NCI-H526 treated with DMSO at 0.1 percent for 48 hours (cell line): ENCODE data around the gene LMBR1.
A peak's percentile ranks its signal among the peaks of the same experiment; 100 is the strongest.
"Not testable (repeated sequence)": the region's sequence is repeated elsewhere in the genome, so short reads cannot be mapped to it uniquely, and the experiment has no call there.

Experiments used
- DNase-seq: peaks from one replicate; lab custom pipeline; 2025; lab: John Stamatoyannopoulos, UW

LMBR1 gene, protein sequence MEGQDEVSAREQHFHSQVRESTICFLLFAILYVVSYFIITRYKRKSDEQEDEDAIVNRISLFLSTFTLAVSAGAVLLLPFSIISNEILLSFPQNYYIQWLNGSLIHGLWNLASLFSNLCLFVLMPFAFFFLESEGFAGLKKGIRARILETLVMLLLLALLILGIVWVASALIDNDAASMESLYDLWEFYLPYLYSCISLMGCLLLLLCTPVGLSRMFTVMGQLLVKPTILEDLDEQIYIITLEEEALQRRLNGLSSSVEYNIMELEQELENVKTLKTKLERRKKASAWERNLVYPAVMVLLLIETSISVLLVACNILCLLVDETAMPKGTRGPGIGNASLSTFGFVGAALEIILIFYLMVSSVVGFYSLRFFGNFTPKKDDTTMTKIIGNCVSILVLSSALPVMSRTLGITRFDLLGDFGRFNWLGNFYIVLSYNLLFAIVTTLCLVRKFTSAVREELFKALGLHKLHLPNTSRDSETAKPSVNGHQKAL

DNA sequence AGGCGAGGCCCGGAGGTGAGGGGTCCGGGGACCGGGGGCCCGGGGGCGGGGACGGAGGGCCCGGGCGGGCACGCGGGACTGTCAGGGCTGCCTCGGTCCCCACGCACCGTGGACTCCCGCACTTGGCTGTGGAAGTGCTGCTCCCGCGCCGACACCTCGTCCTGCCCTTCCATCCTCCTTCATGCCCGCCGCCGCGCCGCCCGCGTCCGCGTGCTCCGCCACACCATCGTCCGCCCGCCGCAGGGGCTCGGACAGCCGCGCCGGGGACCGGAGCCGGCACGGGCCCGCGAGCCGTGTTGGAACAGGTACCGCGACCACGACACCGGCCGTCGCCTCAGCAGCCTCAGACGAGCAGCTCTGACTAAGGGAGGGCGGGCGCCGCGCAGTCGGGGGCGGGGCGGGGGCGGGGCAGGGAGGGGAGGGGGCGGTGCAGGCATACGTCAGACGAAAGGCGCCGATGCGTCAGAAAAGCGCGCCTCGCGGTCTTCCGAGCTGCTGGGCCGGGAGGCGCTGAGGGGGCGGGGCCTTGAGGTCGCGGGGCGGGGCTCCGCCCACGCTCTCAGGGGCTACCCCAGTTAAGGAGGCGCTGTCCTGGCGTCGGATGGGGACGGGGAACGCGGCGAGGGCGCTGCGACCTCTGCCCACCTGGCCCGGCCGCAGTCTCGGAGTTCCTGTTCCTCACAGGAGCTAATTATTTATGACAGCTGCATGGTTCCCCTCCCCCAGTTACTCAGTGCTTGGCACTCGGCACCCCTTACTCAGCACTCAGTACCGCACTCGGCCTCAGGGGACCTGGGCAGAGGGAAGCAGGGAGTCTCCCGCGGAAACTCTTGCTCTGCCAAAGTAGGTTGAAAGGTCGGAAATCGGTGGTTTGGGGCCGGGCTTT is at the start of gene LMBR1:
LMBR1 (minus strand) TSS at position 363 of the 886 bp plus-strand sequence; CDS start at position 173, 190 bp downstream.
- DNase-seq = peak; percentile 89

DNA sequence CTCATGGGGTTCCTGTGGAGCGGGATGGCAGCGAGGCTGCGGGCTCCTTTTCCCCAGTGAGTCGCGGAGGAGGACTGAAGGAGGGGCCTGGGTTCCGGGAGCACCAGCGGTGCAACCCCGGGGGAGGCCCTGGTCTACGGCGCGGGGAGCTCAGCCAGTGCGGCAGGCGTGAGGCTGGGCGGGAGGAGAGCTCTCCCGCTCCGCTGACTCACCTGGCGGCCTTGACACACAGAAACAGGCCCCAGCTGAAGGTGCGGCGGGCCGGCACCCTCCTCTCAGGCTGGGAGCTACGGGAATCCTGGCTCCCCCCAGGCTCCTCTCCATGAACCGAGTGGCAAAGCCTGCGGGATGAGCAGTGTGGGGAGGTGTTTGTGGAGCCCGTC is 49.7 kb upstream of the LMBR1 start:
- DNase-seq = no peak

DNA sequence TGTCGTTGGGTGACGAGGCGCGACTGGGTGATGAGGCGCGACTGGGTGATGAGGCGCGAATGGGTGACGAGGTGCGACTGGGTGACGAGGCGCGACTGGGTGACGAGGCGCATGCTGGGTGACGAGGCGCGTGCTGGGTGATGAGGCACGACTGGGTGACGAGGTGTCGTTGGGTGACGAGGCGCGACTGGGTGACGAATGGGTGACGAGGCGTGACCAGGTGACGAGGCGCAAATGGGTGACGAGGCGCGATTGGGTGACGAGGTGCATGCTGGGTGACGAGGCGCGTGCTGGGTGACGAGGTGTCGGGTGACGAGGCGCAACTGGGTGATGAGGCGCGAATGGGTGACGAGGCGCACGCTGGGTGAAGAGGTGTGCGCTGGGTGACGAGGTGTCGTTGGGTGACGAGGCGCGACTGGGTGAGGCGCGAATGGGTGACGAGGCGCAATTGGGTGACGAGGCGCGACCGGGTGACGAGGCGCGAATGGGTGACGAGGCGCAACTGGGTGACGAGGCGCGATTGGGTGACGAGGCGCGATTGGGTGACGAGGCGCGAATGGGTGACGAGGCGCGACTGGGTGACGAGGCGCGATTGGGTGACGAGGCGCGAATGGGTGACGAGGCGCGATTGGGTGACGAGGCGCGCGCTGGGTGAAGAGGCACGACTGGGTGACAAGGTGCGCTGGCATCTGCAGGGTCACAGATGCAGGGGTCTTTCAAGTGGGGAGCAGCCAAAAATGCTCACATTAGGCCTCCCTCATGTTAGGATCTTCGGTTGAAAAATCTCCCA is 48.6 kb upstream of the LMBR1 start:
- no peak for DNase-seq

DNA sequence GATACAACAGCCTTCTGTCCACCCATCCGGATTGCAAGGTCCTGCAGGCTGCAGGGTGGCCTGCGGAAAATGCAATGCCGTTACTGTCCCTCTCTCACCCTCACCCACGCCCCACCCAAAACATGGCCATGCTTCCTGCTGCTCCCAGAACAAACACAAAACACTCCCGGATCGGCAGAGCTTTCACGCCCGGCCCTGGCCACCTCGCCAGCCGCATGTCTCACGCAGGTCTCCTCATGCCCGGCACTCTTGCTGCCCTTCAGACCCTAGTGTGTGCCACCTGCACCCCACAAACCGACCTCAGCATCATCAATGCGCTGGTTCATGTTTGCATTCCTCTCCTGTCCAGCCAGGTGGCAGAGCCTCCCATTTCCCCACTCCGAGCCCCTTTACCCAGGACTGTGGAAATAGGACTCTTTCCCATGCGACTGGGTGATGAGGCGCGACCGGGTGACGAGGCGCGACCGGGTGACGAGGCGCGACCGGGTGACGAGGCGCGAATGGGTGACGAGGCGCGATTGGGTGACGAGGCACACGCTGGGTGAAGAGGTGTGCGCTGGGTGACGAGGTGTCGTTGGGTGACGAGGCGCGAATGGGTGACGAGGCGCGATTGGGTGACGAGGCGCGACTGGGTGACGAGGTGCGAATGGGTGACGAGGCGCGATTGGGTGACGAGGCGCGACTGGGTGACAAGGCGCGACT is 47.6 kb upstream of the LMBR1 start:
- no peak for DNase-seq

DNA sequence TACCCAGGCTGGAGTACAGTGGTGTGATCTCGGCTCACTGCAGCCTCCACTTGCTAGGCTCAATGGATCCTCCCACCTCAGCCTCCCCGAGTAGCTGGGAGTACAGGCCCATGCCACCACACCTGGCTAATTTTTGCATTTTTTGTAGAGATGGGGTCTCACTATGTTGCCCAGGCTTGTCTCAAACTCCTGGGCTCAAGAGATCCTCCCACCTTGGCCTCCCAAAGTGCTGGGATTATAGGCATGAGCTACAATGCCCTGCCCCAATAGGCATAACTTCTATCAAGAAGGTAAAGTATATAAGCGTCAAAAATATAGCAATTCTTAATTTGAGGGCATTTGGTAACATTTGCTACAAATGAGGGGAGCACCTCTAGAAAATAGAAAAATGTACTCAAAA is 43.8 kb upstream of the LMBR1 start:
- DNase-seq = not testable (repeated sequence)

DNA sequence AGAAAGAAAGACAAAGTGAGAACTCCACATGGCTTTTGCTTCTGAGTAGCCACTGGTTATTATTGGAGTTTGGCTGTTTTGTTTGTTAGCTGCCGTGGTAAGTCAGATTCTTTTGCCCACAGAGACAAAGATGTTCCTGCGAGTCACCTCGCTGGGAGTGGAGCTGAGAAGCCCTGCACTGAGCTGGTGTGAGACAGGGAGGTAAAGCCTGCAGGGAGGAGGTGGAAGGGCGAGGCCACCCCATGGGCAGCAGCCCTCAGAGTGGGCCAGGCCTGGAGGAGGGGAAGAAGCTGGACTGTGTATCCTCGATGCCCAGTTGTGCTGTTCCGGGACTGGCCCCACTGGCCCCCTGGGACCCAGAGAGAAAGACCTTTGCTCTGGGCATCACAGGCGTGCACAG is 42.3 kb upstream of the LMBR1 start:
- no peak for DNase-seq

DNA sequence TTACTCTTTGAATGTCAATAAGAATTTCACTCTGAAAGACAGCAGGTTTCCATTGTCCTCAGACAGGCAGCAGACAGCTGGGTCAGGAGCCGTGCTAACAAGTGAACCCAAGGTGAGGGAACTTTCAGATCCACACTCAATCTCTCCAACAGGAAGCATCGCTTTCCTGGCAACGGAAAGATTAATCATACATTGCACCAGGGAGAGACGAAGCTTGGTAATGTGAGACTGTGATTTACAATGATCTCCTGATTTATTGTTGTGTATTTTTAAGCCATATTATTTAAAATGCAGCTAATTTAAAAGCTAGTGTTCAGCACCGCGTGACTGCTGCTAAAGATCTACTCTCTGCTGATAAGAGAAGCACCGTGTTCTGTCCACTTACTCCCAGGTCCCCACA is 39.0 kb upstream of the LMBR1 start:
- no peak for DNase-seq

DNA sequence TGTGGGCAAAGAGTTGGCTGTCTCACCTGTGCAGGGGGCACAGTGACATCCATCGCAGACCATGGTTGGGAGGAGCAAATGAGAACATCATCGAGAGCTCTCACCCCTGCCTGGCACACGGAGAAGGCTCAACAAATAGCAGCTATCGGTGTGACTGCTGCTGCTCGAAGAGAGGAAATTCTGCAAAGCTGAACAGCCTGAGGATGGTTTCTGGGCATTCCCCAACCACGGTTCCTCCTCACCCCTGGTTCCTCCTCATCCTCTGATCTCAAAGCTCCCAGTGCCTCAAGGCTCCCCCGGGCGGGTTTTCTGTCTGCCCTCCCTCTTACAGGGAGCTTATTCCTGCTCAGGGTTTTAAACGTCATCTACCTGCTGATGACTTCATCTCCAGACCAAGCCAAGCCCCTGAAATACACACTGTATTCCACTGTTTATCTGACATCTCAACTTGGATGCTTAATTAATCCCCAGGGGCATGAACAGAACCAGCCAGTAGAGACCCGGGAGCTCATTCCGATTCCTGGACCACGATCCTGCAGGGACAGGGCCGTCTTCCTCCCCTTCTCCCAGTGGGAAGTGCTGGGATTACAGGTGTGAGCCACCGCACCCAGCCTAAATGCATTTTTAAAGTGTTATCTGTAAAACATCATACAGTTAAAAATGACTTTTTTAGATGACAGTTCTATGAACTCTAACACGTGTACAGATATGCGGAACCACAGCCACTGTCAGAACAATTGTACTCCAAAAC is 37.0 kb upstream of the LMBR1 start:
- DNase-seq = no peak

DNA sequence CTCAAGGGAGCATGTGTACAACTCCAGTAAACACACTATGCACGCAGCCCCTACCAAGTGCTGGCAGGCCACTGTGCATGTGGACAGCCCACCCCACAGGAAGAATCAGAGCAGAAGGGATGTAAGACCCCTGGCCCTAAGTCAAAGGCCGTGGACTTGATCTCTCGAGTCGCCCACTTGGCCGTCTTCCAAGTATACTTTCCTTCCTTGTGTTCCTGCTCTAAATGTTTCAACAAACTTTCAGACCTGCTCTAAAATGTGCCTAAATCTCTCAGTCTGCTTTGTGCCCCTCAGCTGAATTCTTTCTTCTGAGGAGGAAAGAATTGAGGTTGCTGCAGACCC is 35.4 kb upstream of the LMBR1 start:
- DNase-seq = no peak

DNA sequence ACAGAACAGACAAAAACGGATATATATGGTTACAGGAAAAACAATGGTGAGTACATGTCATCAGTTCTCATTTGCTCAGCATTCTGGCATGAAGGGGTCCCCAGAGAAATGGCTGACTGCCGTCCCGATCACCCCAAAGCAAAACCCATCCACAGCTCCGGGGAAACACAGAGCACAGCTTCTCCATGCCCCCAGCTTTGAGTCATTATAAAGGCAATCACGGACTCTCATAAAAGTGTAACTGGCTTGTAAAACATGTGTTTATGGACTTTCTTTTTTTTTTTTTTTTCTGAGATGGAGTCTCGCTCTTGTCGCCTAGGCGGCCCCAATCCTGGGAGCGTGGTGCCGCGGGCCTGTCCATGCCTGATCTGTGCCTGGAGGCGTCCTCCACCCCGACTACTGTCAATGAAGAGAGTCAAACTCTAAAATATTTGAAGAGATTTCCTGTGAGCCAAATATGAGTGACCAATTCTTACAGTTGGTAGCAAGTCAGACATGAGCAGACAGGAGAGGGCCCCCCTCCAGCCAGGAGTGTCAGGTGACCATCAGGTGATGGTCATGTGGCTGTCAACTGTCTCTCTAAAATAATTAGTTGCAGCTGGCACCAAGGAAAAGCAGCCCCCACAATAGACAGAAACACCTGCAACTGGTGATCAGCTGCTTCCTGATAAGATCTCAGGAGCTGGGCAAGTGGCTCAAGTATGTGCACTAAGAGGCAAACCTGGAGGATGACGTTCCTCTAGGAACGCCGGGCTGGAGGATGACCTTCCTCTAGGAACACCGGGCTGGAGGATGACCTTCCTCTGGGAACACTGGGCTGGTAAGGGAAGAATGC is 34.8 kb upstream of the LMBR1 start:
- no peak for DNase-seq

DNA sequence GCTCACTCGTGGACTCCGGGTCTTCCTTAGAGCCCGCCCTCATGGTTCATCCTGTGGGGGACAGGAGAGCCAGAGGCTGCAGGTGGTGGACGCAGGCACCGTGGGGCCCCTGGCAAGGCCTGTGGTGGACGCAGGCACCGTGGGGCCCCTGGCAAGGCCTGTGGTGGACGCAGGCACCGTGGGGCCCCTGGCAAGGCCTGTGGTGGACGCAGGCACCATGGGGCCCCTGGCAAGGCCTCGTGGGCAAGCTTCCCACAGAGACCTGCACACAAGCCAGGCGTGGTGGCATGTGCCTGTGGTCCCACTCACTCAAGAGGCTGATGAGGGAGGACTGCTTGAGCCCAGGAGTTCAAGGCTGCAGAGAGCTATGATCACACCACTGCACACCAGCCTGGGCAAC is 32.8 kb upstream of the LMBR1 start:
- not testable (repeated sequence) for DNase-seq

DNA sequence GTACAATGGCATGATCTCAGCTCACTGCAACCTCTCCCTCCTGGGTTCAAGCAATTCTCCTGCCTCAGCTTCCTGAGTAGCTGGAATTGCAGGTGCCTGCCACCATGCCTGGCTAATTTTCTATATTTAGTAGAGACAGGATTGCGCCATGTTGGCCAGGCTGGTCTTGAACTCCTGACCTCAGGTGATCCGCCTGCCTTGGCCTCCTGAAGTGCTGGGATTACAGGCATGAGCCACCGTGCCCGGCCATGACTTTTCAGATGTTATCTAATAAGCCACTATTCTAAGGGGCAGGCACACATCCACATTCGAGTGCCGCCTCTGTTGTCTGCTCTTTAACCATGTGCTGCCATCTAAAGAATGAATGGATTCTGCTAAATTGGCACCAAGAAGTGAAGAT is 29.3 kb upstream of the LMBR1 start:
- not testable (repeated sequence) for DNase-seq

DNA sequence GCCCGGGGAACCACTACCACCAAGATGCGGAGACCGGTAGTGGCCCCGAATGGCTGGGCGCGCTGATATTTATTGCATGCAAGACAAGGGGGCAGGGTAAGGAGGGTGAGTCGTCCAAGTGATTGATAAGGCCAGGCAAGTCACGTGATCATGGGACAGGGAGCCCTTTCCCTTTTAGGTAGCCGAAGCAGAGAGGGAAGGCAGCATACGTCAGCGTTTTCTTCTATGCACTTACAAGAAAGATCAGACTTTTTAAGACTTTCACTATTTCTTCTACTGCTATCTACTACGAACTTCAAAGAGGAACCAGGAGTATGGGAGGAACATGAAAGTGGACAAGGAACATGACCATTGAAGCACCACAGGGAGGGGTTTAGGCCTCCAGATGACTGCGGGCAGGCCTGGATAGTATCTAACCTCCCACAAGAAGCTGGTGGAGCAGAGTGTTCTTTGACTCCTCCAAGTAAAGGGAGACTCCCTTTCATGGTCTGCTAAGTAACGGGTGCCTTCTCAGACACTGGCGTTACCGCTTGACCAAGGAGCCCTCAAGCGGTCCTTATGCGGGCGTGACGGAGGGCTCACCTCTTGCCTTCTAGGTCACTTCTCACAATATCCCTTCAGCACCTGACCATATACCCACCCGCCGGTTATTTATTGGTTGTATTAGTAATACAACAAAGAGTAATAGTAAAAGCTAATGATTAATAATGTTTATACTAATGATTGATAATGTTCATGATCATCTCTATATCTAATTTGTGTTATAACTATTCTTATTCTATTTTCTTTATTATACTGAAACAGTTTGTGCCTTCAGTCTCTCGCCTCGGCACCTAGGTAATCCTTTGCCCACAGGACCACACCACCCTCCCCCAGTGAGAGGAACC is 27.7 kb upstream of the LMBR1 start:
- DNase-seq = not testable (repeated sequence)

DNA sequence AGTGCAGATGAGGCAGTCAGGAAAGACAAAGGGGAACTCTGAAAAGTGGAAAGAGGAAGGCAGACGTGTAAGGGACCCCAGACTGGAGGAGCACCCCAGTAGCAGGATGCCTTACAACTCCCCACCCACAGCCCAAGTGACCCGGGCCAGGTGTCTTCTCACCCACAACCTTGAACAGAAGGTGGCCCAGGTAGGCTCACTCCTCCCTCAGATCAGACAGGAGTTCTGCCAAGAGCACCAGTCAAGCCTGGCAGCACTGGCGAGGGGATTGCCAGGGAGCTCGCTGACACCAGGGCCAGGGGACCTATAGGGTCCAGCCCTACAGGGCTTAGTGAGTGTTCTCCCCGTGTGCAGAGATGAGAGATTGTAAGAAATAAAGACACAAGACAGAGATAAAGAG is 27.1 kb upstream of the LMBR1 start:
- DNase-seq = no peak

DNA sequence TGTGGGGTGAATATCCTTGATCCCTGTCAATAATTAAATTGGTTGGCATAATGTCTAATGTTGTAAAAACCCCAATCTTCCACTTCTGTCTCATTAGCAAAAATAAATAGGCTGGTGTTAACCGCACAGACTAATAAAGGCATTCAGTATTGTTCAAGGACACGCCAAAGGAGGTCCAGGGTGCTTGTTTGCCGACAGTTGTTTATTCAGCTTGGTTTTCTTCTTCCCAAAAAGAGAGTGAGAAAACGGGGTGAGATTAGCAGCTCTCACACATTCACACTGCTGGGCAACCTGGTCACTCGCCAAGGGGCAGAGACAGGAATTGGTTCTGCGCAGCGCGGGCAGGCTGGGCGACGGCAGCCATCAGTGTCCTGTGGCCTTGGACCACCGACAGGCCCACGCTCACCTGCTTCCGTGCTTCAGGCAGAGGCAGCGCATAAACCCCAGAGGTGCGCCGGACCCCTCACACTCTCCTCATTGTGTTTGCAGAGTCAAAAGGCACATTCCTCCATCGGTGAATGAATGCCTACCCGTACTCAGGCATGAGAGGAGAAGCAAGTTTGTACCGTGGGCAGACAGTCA is 26.2 kb upstream of the LMBR1 start:
- no peak for DNase-seq

DNA sequence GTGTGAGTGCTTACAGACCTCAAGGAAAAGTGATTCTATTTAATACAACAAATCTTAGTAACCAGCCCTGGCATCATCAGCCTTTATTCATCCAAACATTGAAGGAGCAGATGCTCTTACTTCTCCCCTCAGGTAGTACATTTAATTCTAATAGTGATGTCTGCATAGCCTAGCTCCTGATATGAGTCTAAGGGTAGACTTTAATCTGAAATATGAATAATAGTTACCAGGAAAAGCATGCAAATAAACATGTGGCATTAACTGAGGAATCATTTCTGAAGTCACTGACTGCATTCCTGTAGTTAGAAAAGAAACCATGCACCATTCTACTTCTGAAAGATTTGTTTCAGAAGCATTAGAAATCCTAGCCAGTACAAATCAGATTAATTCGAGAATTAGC is 25.7 kb upstream of the LMBR1 start:
- no peak for DNase-seq

DNA sequence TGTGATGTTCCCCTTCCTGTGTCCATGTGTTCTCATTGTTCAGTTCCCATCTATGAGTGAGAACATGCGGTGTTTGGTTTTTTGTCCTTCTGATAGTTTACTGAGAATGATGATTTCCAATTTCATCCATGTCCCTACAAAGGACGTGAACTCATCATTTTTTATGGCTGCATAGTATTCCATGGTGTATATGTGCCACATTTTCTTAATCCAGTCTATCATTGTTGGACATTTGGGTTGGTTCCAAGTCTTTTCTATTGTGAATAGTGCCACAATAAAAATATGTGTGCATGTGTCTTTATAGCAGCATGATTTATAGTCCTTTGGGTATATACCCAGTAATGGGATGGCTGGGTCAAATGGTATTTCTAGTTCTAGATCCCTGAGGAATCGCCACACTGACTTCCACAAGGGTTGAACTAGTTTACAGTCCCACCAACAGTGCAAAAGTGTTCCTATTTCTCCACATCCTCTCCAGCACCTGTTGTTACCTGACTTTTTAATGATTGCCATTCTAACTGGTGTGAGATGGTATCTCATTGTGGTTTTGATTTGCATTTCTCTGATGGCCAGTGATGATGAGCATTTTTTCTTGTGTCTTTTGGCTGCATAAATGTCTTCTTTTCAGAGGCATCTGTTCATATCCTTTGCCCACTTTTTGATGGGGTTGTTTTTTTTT is 16.7 kb upstream of the LMBR1 start:
- not testable (repeated sequence) for DNase-seq

DNA sequence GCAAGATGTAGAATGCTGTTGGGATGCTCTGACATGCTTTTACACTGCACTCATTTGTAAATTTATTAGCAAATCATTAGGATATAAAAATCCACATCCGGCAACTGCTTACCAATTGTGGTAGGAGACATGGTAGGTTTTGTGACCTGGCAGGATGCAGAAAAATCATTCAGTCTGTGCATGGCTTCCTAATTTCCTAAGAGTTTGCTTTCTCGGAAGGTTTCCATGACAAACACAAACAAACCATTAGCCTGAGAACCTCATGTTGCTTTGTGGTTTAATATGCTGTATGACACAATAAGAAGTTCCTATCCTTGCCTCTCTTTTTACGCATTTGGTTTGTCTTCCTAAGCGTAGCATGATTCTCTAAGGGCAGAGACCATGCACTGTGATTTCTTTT is 14.7 kb upstream of the LMBR1 start:
- DNase-seq = no peak
